A673 (cell line): ENCODE data around the gene CHRDL1.

Experiments used
- EZH2 ChIP-seq: fragments of 200-600 bp; sonication (generic); IDR thresholded peaks from 2 replicates; pipeline ENCODE4 v1.6.1; 2017; ENCODE audit warnings: borderline replicate concordance, low read depth, mild to moderate bottlenecking, mixed read lengths, antibody characterized with exemption, low read length; ENCODE audit not compliant: poor library complexity, severe bottlenecking
- TF ChIP-seq, protein P1 (sequence below): fragments of 300-800, 200-600 bp; sonication (generic); conservative IDR thresholded peaks from 2 replicates; pipeline ENCODE4 v1.5.1; 2017; ENCODE audit warnings: low read depth, mild to moderate bottlenecking, antibody characterized with exemption, low read length, moderate library complexity, mixed read lengths

DNA sequence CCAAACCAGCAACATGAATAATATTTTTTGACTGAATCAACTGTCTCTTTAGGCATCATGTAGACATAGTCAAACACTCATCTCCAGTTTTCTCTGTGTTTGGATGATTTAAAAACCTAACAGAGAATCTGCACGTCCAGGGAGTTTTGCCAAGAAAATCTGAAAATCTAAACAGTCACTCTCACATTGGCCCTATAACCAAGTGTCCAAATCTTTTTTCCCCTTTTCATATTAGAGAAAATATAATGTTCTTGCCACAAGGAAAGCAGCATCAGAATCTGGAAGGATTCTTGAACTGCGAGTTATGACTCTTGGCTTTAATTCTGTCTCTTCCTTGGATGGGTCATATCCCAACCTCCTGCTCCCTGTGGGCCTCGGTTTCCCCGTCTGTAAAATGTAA is 8.8 kb upstream of the CHRDL1 start:
- TF ChIP-seq, protein P1, sequence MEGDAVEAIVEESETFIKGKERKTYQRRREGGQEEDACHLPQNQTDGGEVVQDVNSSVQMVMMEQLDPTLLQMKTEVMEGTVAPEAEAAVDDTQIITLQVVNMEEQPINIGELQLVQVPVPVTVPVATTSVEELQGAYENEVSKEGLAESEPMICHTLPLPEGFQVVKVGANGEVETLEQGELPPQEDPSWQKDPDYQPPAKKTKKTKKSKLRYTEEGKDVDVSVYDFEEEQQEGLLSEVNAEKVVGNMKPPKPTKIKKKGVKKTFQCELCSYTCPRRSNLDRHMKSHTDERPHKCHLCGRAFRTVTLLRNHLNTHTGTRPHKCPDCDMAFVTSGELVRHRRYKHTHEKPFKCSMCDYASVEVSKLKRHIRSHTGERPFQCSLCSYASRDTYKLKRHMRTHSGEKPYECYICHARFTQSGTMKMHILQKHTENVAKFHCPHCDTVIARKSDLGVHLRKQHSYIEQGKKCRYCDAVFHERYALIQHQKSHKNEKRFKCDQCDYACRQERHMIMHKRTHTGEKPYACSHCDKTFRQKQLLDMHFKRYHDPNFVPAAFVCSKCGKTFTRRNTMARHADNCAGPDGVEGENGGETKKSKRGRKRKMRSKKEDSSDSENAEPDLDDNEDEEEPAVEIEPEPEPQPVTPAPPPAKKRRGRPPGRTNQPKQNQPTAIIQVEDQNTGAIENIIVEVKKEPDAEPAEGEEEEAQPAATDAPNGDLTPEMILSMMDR, result no peak
- TF ChIP-seq EZH2, result no peak
